GM18499 (cell line): Measurements from ENCODE around the gene VPS35.
A peak's percentile ranks its signal among the peaks of the same experiment; 100 is the strongest.

Source experiments
- ATAC-seq: cut with Tn5 transposase; IDR thresholded peaks from one replicate; pipeline ENCODE4 v1.9.1; 2021; ENCODE audit warnings: moderate number of reproducible peaks; ENCODE audit not compliant: insufficient read depth, unreplicated experiment

Gene VPS35

GRCh38 chr16:46714797-46715591 is 26.0 kb upstream of the VPS35 start:
- no peak for ATAC-seq

GRCh38 chr16:46713634-46714033 is 24.7 kb upstream of the VPS35 start:
- ATAC-seq: no peak

- no peak for ATAC-seq
These were observed 23.9 kb upstream of the VPS35 start for GRCh38 chr16:46712911-46713310.

- ATAC-seq: no peak
These were observed 22.4 kb upstream of the VPS35 start for GRCh38 chr16:46711106-46712058.

- no peak for ATAC-seq
These were observed 20.6 kb upstream of the VPS35 start for GRCh38 chr16:46709469-46710005.

GRCh38 chr16:46706642-46707041 is 17.7 kb upstream of the VPS35 start:
- no peak for ATAC-seq

- no peak for ATAC-seq
These were observed 13.1 kb upstream of the VPS35 start for GRCh38 chr16:46702030-46702429.

- ATAC-seq: no peak
These were observed 12.6 kb upstream of the VPS35 start for GRCh38 chr16:46701615-46702014.

GRCh38 chr16:46700048-46700447 is 11.1 kb upstream of the VPS35 start:
- ATAC-seq: no peak

GRCh38 chr16:46696957-46697356 is 8.0 kb upstream of the VPS35 start:
- no peak for ATAC-seq

- ATAC-seq: no peak
These were observed 7.0 kb upstream of the VPS35 start for GRCh38 chr16:46695937-46696336.

- ATAC-seq: no peak
These were observed 4.6 kb upstream of the VPS35 start for GRCh38 chr16:46693598-46693997.

GRCh38 chr16:46691726-46692125 is 2.7 kb upstream of the VPS35 start:
- ATAC-seq: no peak

GRCh38 chr16:46690281-46691178 is 1.6 kb upstream of the VPS35 start:
- no peak for ATAC-seq

GRCh38 chr16:46689365-46690280 is 645 bp upstream of the VPS35 start, which contains the start of gene ORC6:
Gene ORC6 (plus strand): TSS chr16:46689659. CDS start chr16:46689706, 47 bp downstream.
- ATAC-seq: peak; percentile 35

- no peak for ATAC-seq
These were observed 801 bp downstream of the VPS35 start for GRCh38 chr16:46688101-46688653.

GRCh38 chr16:46687486-46687885 is 1.5 kb downstream of the VPS35 start:
- ATAC-seq: no peak

GRCh38 chr16:46686815-46687473 is 2.0 kb downstream of the VPS35 start:
- ATAC-seq: no peak
